Aorta (tissue), 5 donors: ENCODE results near the gene CD69. TPM values are rescaled to one million over a fixed set of nuclear protein-coding genes. Genes with fewer than 3 reads are reported as not detected.

Experiments
- ATAC-seq: fragments of 200-7000 bp; cut with Tn5 transposase; one replicate; pipeline ENCODE4 v1.9.1; 2022; ENCODE audit warnings: moderate library complexity; ENCODE audit not compliant: low FRiP score
- DNase-seq, 2 donors: peaks; one replicate each; pipeline ENCODE4 v3.0.0-alpha.2; 2020
- H3K27ac ChIP-seq, 2 donors: one replicate each; pipeline ENCODE4 v1.5.1; 2013; ENCODE audit warnings: low read length in 2 of 2, mild to moderate bottlenecking in 2 of 2, moderate library complexity in 2 of 2, control low read depth in 1 of 2, inconsistent platforms in 1 of 2, low read depth in 1 of 2
- H3K27me3 ChIP-seq, 2 donors: one replicate each; pipeline ENCODE4 v1.6.1; 2013; ENCODE audit warnings: control low read depth in 1 of 2, low read length in 1 of 2, mild to moderate bottlenecking in 1 of 2, moderate library complexity in 1 of 2; ENCODE audit not compliant: insufficient read depth in 2 of 2, control insufficient read depth in 1 of 2
- H3K36me3 ChIP-seq, 2 donors: one replicate each; pipeline ENCODE4 v1.6.1; 2013; ENCODE audit warnings: control low read depth in 1 of 2, low read length in 1 of 2, mild to moderate bottlenecking in 1 of 2; ENCODE audit not compliant: insufficient read depth in 2 of 2, control insufficient read depth in 1 of 2
- H3K4me1 ChIP-seq, 2 donors: one replicate each; pipeline ENCODE4 v1.6.1; 2013; ENCODE audit warnings: low read length in 2 of 2, control low read depth in 1 of 2, mild to moderate bottlenecking in 1 of 2, moderate library complexity in 1 of 2; ENCODE audit not compliant: insufficient read depth in 2 of 2, control insufficient read depth in 1 of 2
- H3K4me3 ChIP-seq, 2 donors: one replicate each; pipeline ENCODE4 v1.5.1; 2013; ENCODE audit warnings: low read length in 2 of 2, control low read depth in 1 of 2, mild to moderate bottlenecking in 1 of 2
- H3K9me3 ChIP-seq: one replicate; pipeline ENCODE4 v1.6.1; 2013; ENCODE audit warnings: mild to moderate bottlenecking, low read length; ENCODE audit not compliant: control insufficient read depth
- WGBS, 2 donors: extraction: QIAGEN DNeasy Blood & Tissue Kit; methylation state at CpG; one replicate each; pipeline ENCODE4 v1.1.7; 2013; 5-methylcytosine and 5-hydroxymethylcytosine counted together
- intact Hi-C, 2 donors: fragments of 100-400 bp; cut with DNase I; formaldehyde crosslinking; loops; one replicate each; pipeline versions ENCODE4 v1.14.2 to v1.15.0; 2022
- polyA plus RNA-seq, 2 donors: library from polyadenylated mRNA; stranded (reverse); fragments of 200-250 nt; gene quantifications; one replicate each; pipeline ENCODE4 v1.2.3, GENCODE V29; 2013
- total RNA-seq, 2 donors: library from RNA; stranded (reverse); fragmentation: NEBNext Ultra II Directional; extraction: Animal tissue kit (Norgen Biotek cat#: 25700); gene quantifications; one replicate each; pipeline ENCODE4 v1.2.1, GENCODE V29; 2021
- donor health status: healthy with polysubstance abuse.
- donor health status: Bipolar disorder and iron deficiency.
- donor health status: DM: no; HTN: no; CAD: no.
- donor health status: DM: no; HTN: no; CAD: no.
- donor health status: DM: yes; HTN: yes; CAD: no.

CD69 gene
- total and polyA plus RNA-seq, 4 donors = 0.59 to 8.4 (median 4.4) TPM; not detected in 1

GRCh38 chr12:9761419-9761781 lies 699 bp upstream of the CD69 start:
- Histone ChIP-seq H3K4me3 (no peak overlapping the region), H3K36me3 (no peaks in the 10 kb centered on the region), H3K9me3 (no peaks in the 10 kb centered on the region), H3K27me3 (no peaks in the 10 kb centered on the region), H3K4me1 (no peaks in the 10 kb centered on the region), H3K27ac (no peak overlapping the region)
- intact Hi-C loops = no loop called here
- WGBS, 2 donors = 63 to 68% methylated on average over 4 of the region's 4 CpGs
- ATAC-seq = no peak
- DNase-seq = no peak

DNA sequence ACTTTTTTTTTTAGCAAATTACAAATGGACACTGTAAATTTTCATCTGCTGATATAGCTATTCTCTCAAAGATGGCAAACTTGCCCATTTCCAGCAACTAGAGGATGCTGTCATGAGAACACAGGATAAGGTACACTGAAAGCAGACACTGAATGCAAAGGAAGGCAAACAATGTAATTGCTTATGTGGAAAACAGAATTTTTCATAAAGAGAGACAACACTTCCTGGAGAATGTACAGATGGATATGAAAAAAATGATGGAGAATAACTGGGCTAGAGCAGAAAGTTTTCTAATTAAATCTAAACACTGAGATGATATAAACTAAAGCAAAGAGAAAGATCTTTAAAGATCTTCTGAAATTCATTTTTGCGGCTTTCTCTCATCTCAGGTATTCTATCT lies 581 bp downstream of the CD69 start:
- DNase-seq (no peak), ATAC-seq (no peak)
- Histone ChIP-seq H3K36me3 (no peaks in the 10 kb centered on the region), H3K27me3 (peaks cover 0 to under 1% of the 10 kb centered on the region in 2 donors), H3K27ac (no peak overlapping the region), H3K4me1 (no peaks in the 10 kb centered on the region), H3K4me3 (no peak overlapping the region), H3K9me3 (no peaks in the 10 kb centered on the region)
- intact Hi-C loops = no loop called here
- WGBS, 2 donors = 92 to 93% methylated on average over 1 of the region's 1 CpG

DNA sequence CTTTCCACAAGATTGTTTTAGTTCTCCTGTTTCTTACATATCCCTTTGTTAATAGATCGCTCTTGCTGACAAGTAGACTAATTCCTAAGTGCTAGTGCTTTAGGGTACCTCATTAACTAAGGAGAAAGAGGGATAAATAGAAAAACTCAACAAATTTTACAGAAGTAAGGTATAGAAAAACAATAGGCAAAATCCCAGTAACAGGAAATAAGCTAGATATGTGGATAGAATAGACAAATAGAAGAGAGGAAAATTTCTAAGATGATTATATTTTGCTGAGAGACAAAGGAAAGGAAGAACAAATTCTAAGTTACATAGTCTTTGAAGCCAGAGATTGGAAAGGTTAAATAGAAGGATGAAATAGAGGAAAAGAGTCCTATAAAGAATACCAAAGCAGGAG lies 1.0 kb downstream of the CD69 start:
- 88 to 95% methylated on average over 1 of the region's 1 CpG for WGBS, 2 donors
- intact Hi-C loops = loop anchor here in 1 of 2 donors (10.0 kb wide), 1 partner anchor 385 kb away; no protein-coding TSS in a partner anchor
- no peak overlapping the region for H3K27ac ChIP-seq

GRCh38 chr12:9758119-9758518 lies 2.6 kb downstream of the CD69 start:
- no peaks in the 10 kb centered on the region for H3K9me3 ChIP-seq
- ATAC-seq (no peak), DNase-seq (no peak)
- H3K36me3 ChIP-seq = no peaks in the 10 kb centered on the region
- 71 to 97% methylated on average over 3 of the region's 3 CpGs for WGBS, 2 donors
- no peaks in the 10 kb centered on the region for H3K4me1 ChIP-seq
- H3K27me3 ChIP-seq = peaks cover 0 to 3% of the 10 kb centered on the region in 2 donors
- intact Hi-C loops = loop anchor here in 1 of 2 donors (10.0 kb wide), 1 partner anchor 387 kb away; no protein-coding TSS in a partner anchor
- no peak overlapping the region for H3K27ac ChIP-seq
- no peak overlapping the region for H3K4me3 ChIP-seq

More for the DNA sequence above, 1.0 kb downstream of the CD69 start:
- DNase-seq (no peak), ATAC-seq (no peak)
- Histone ChIP-seq H3K27me3 (peaks cover 0 to 3% of the 10 kb centered on the region in 2 donors), H3K4me3 (no peak overlapping the region), H3K36me3 (no peaks in the 10 kb centered on the region), H3K4me1 (no peaks in the 10 kb centered on the region), H3K9me3 (no peaks in the 10 kb centered on the region)

DNA sequence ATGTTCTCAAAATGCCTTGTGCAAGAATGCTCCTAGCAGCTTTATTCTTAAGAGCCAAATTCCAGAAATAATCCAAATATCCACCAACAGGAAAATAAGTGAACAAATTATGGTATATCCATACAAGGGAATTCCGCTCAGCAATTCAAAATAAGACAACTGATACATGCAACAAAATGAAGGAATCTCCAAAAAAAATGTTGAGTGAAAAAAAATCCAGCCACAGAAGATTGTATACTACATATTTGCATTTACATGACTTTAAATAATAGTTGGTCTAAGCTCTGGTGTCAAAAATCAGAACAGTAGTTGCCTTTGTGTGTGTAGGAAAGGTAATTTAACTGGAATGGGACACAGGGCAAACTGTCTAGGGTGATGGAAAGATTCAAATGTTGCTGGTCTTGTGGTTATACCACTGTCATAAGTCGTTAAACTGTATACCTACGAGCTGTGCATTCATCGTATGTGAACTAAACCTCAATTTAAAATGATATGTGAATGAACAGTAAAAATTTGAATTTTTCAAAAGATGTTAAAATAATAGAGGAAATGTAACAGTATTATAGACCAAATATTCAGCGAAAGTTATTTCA lies 3.2 kb downstream of the CD69 start:
- no peak overlapping the region for H3K4me3 ChIP-seq
- intact Hi-C loops = loop anchor here in 1 of 2 donors (10.0 kb wide), 1 partner anchor 387 kb away; no protein-coding TSS in a partner anchor
- no peaks in the 10 kb centered on the region for H3K9me3 ChIP-seq
- no peaks in the 10 kb centered on the region for H3K36me3 ChIP-seq
- WGBS, 2 donors = 74 to 92% methylated on average over 5 of the region's 5 CpGs
- no peak for DNase-seq
- no peaks in the 10 kb centered on the region for H3K4me1 ChIP-seq
- H3K27me3 ChIP-seq = peaks cover 0 to 3% of the 10 kb centered on the region in 2 donors
- H3K27ac ChIP-seq = no peak overlapping the region
- no peak for ATAC-seq

GRCh38 chr12:9756706-9757105 lies 4.0 kb downstream of the CD69 start:
- Histone ChIP-seq H3K4me1 (no peaks in the 10 kb centered on the region), H3K27me3 (peaks cover 0 to 3% of the 10 kb centered on the region in 2 donors), H3K4me3 (no peak overlapping the region), H3K9me3 (no peaks in the 10 kb centered on the region), H3K27ac (no peak overlapping the region), H3K36me3 (no peaks in the 10 kb centered on the region)
- no peak for DNase-seq
- intact Hi-C loops = loop anchor here in 1 of 2 donors (10.0 kb wide), 1 partner anchor 388 kb away; no protein-coding TSS in a partner anchor
- 83 to 86% methylated on average over 5 of the region's 5 CpGs for WGBS, 2 donors
- no peak for ATAC-seq

GRCh38 chr12:9756170-9756569 lies 4.5 kb downstream of the CD69 start:
- Histone ChIP-seq H3K9me3 (no peaks in the 10 kb centered on the region), H3K36me3 (no peaks in the 10 kb centered on the region), H3K4me1 (no peaks in the 10 kb centered on the region), H3K27me3 (peaks cover 0 to 3% of the 10 kb centered on the region in 2 donors), H3K27ac (no peak overlapping the region), H3K4me3 (no peak overlapping the region)
- ATAC-seq (no peak), DNase-seq (no peak)
- 64 to 74% methylated on average over 2 of the region's 2 CpGs for WGBS, 2 donors
- intact Hi-C loops = loop anchor here in 1 of 2 donors (10.0 kb wide), 1 partner anchor 389 kb away; no protein-coding TSS in a partner anchor

DNA sequence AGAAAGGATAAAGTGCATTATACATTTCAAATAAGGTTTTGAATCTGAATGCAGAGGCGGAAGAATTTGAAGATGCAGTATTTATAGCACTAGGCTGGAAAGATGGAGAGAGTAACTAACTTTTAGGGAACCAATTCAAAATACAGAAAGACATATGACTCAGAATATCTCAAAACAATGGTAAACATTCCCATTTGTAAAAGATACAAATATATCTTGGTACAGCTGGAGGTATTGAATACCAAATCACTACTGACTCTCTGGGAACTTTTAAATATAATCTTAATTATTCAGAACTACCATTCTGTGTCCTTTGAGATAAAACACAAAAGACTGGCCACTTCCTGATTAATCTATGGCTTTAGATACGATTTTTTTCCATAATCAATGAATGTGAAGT lies 5.1 kb downstream of the CD69 start:
- Histone ChIP-seq H3K4me1 (no peaks in the 10 kb centered on the region), H3K27me3 (peaks cover 0 to 3% of the 10 kb centered on the region in 2 donors), H3K36me3 (no peaks in the 10 kb centered on the region), H3K4me3 (no peak overlapping the region), H3K27ac (no peak overlapping the region), H3K9me3 (no peaks in the 10 kb centered on the region)
- no peak for DNase-seq
- WGBS, 2 donors = 68 to 74% methylated on average over 2 of the region's 2 CpGs
- no peak for ATAC-seq
- intact Hi-C loops = loop anchor here in 1 of 2 donors (10.0 kb wide), 1 partner anchor 389 kb away; no protein-coding TSS in a partner anchor

DNA sequence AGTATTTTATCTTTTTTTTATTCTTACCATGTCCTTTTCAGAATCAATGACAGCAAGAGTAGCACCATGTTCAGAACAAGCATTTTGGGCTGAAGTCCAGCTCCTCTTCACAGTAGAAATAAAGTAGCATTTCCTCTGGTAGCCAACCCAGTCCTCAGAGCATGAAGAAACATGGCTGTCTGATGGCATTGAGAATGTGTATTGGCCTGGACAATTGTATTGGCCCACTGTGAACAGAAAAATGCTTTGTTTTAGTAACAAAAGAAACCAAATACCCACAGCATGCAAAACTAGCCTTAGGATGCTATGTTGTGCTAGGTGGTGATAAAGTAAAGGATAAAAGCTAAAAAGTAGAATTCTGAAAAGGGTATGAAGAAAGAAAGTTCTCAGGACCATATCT lies 5.7 kb downstream of the CD69 start:
- Histone ChIP-seq H3K4me1 (no peaks in the 10 kb centered on the region), H3K27ac (no peak overlapping the region), H3K4me3 (no peak overlapping the region), H3K9me3 (no peaks in the 10 kb centered on the region), H3K27me3 (peaks cover 0 to 3% of the 10 kb centered on the region in 2 donors), H3K36me3 (no peaks in the 10 kb centered on the region)
- no peak for ATAC-seq
- intact Hi-C loops = loop anchor here in 1 of 2 donors (10.0 kb wide), 1 partner anchor 390 kb away; no protein-coding TSS in a partner anchor
- DNase-seq = no peak
